ENCODE results near the gene CES5A.
"Not testable (repeated sequence)": the region's sequence is repeated elsewhere in the genome, so short reads cannot be mapped to it uniquely, and the experiment has no call there.

CES5A gene

GRCh38 chr16:55842369-55843104, 32.6 kb downstream of the CES5A start:
- DNase-seq (ENCODE audit: low read depth): peak; percentile 47
- TF ChIP-seq CTCF (IDR thresholded peaks at IDR 0.05; ENCODE audit: insufficient read depth, low read depth, low read length, missing control alignments): peak; percentile 52
- no peak overlapping the region for H3K4me3 ChIP-seq (ENCODE audit: low read depth, low read length)

- DNase-seq (ENCODE audit: low read depth): no peak
- TF ChIP-seq CTCF (IDR thresholded peaks at IDR 0.05; ENCODE audit: insufficient read depth, low read depth, low read length, missing control alignments): no peak
- H3K4me3 ChIP-seq (ENCODE audit: low read depth, low read length): no peak overlapping the region
These were observed 36.1 kb downstream of the CES5A start for GRCh38 chr16:55839115-55839514.

- TF ChIP-seq CTCF (IDR thresholded peaks at IDR 0.05; ENCODE audit: insufficient read depth, low read depth, low read length, missing control alignments): no peak
- no peak overlapping the region for H3K4me3 ChIP-seq (ENCODE audit: low read depth, low read length)
- DNase-seq (ENCODE audit: low read depth): no peak
These were observed 39.0 kb downstream of the CES5A start for GRCh38 chr16:55836158-55836611.

- H3K4me3 ChIP-seq (ENCODE audit: low read depth, low read length): no peak overlapping the region
- no peak for DNase-seq (ENCODE audit: low read depth)
- TF ChIP-seq CTCF (IDR thresholded peaks at IDR 0.05; ENCODE audit: insufficient read depth, low read depth, low read length, missing control alignments): no peak
These were observed 39.6 kb downstream of the CES5A start for GRCh38 chr16:55835581-55835980.

GRCh38 chr16:55835173-55835572, 40.0 kb downstream of the CES5A start:
- not testable (repeated sequence) for DNase-seq (ENCODE audit: low read depth); H3K4me3 ChIP-seq (ENCODE audit: low read depth, low read length)

- no peak for TF ChIP-seq CTCF (IDR thresholded peaks at IDR 0.05; ENCODE audit: insufficient read depth, low read depth, low read length, missing control alignments)
- no peak overlapping the region for H3K4me3 ChIP-seq (ENCODE audit: low read depth, low read length)
- peak; percentile 8 for DNase-seq (ENCODE audit: low read depth)
These were observed 41.1 kb downstream of the CES5A start for GRCh38 chr16:55834049-55834448.

- no peak for TF ChIP-seq CTCF (IDR thresholded peaks at IDR 0.05; ENCODE audit: insufficient read depth, low read depth, low read length, missing control alignments)
- no peak for DNase-seq (ENCODE audit: low read depth)
- no peak within 1 kb of the TSS for H3K4me3 ChIP-seq (ENCODE audit: low read depth, low read length)
These were observed 42.1 kb downstream of the CES5A start, which contains the start of gene CES1 for GRCh38 chr16:55832773-55833691. Gene CES1, minus strand, starts transcription at chr16:55833096. Its CDS starts 41 bp downstream, at chr16:55833055.

All from GM12865 (cell line).